Measurements from ENCODE around the gene CRYL1.

DNA sequence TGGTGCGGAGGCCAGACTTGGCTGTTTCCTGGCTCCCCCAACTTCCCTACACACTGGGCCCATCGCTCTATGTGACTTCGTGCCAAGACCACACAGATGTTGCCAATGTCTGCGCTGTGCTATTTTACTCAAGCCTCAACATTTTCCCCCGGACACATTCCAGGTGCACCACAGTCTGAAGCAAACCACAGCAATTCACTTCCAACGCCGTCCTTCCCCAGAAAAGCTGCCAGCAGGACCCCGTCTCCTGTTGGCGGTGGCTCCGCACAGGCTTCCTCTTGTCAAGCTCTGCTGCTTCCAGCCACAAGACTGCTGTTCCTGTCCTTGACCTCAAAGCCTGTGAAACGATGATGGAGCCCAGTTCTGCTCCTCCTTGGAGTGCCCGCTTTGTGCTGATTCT lies 100.7 kb downstream of the CRYL1 start:
- no peak for TF ChIP-seq POLR2A (IDR thresholded peaks at IDR 0.05)
- TF ChIP-seq, protein P1, sequence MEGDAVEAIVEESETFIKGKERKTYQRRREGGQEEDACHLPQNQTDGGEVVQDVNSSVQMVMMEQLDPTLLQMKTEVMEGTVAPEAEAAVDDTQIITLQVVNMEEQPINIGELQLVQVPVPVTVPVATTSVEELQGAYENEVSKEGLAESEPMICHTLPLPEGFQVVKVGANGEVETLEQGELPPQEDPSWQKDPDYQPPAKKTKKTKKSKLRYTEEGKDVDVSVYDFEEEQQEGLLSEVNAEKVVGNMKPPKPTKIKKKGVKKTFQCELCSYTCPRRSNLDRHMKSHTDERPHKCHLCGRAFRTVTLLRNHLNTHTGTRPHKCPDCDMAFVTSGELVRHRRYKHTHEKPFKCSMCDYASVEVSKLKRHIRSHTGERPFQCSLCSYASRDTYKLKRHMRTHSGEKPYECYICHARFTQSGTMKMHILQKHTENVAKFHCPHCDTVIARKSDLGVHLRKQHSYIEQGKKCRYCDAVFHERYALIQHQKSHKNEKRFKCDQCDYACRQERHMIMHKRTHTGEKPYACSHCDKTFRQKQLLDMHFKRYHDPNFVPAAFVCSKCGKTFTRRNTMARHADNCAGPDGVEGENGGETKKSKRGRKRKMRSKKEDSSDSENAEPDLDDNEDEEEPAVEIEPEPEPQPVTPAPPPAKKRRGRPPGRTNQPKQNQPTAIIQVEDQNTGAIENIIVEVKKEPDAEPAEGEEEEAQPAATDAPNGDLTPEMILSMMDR (IDR thresholded peaks at IDR 0.05): no peak
